ENCODE measurements around the gene RRM2.
"Not testable (repeated sequence)": the region's sequence is repeated elsewhere in the genome, so short reads cannot be mapped to it uniquely, and the experiment has no call there.

The RRM2 gene

DNA sequence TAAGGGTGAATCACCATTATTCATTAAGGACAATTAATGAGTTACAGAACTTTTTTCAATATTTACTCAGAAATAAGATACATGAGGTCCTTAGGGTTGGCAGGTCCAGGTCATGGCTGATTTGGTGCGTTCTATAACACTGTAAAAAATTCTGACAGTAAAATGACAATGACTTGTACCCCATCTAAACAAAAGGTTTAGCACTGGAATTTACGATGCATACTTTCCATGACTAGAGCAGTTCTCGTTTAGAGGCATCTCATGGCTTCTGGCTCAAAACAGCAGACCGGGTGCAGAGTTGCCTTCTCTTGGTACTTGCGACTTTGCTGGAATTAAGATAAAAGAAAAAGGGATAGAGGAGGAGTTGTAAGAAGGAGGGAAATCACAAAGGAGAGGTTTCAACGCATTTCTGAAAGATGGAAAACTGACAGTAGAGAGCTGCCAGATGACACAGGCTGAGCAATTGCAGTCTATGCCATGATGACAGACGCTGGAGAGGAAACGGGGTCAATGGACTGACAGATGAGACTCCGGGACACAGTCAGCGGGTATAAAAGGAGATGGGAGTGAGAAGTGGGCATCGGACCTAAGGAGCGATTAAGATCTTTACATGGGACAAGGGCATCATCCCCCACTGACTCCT is 38.2 kb upstream of the RRM2 start:
- peak overlapping the region; percentile 69 for H3K27ac Mint-ChIP-seq
- peaks cover 56% of the 10 kb centered on the region for H3K27me3 Mint-ChIP-seq
- H3K4me3 Mint-ChIP-seq, result no peak overlapping the region
- H3K9me3 Mint-ChIP-seq, result no peaks in the 10 kb centered on the region
- H3K4me1 Mint-ChIP-seq, result peaks cover 31% of the 10 kb centered on the region
- no peak for DNase-seq
- peak; percentile 30 for ATAC-seq
- no peaks in the 10 kb centered on the region for H3K36me3 Mint-ChIP-seq (ENCODE audit: low read depth)

DNA sequence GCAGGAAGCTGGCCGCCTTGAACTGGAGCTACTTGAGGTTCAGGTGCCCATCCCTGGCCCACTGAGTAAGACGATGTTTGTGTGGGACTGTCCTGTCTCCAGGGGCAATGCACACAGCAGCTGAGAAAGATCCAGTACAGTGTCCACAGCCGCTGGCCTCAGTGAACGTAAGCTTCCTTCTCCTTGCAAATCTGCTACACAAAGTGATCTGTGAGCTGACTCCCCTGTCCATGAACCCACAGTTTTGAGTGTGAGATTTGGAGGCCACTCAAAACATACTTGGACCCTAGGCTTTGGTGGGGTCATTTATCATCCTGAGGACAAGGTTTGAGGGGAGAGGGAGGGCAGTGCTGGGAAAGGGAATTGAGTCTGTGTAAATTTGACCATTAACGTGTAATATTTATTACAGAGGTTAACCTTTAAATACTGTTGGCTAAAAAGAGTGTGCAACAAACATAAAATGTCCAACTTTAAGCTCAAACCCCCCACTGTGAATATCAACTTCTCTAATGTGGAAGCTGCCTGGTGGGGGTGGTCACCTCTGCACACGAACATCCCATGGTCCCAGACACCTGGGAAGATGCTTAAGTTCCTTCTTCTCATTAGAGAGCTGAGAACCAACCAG is 37.4 kb upstream of the RRM2 start:
- Mint-ChIP-seq H3K4me3 (no peak overlapping the region), H3K36me3 (ENCODE audit: low read depth) (no peaks in the 10 kb centered on the region), H3K4me1 (peaks cover 31% of the 10 kb centered on the region), H3K9me3 (no peaks in the 10 kb centered on the region), H3K27ac (no peak overlapping the region), H3K27me3 (peaks cover 61% of the 10 kb centered on the region)
- ATAC-seq, result no peak
- DNase-seq, result no peak

DNA sequence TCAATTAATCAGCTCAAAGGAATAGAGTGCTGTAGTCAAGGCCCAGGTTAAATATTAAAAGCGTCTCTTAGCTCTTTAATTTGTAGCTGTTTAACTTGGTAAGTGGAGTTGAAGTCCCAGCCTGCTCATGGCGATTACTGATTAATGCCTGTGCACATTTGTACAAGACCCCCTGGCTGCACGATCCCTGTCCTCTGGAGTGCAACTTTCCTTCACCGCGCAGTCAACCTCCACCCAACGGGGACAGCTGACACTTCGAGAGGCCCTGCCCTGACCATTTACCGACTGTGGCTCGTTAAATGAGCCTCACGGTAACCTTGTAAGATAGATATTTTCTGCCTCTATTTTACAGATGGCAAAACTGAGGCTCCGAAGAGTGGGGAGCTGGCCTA is 36.9 kb upstream of the RRM2 start:
- ATAC-seq (no peak), DNase-seq (no peak)
- Mint-ChIP-seq H3K9me3 (no peaks in the 10 kb centered on the region), H3K27ac (no peak overlapping the region), H3K4me1 (peaks cover 31% of the 10 kb centered on the region), H3K36me3 (ENCODE audit: low read depth) (no peaks in the 10 kb centered on the region), H3K27me3 (peaks cover 66% of the 10 kb centered on the region), H3K4me3 (no peak overlapping the region)

DNA sequence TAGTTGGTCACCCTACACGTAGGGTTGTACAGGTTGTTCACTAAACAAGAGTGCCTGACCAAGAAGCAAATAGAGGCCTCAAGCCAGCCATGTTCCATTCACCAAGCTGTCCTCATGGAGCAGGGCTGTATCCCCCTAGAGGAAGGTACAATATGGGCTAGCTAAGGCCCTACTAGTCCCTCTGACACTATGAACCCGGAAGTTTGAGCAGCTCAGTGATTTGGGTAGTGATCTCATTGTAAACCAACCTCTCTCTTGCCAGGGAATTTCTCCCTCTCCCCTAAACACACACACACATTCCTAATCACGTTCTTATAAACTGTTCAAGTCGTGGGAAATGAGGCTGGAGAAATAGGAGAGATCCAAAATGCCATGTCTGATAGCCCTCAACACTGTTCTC is 35.6 kb upstream of the RRM2 start:
- H3K36me3 Mint-ChIP-seq (ENCODE audit: low read depth), result no peaks in the 10 kb centered on the region
- DNase-seq (no peak), ATAC-seq (no peak)
- H3K27me3 Mint-ChIP-seq, result peaks cover 63% of the 10 kb centered on the region
- H3K9me3 Mint-ChIP-seq, result no peaks in the 10 kb centered on the region
- no peak overlapping the region for H3K4me3 Mint-ChIP-seq
- peaks cover 23% of the 10 kb centered on the region for H3K4me1 Mint-ChIP-seq
- no peak overlapping the region for H3K27ac Mint-ChIP-seq

DNA sequence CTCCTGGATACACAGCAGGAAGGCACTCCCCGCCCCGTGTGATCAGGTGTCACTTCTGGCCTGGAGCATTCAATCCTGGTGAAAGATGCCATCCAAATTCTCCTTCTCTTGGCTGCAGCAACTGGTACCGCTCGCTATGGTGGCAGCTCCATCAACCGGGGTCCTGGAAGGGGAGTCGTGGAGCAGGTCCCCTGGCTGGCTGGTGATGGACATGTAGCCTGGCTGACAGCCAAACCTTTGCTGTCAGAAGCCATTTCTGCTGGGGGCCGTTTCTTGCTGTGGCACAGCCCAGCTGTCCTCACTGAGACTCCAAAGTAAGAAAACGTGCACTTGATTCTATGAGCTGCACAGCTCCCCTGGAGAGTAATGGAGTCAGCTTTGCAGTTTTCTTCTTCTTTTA is 35.2 kb upstream of the RRM2 start:
- Mint-ChIP-seq H3K27me3 (peaks cover 63% of the 10 kb centered on the region), H3K4me3 (no peak overlapping the region), H3K4me1 (peaks cover 22% of the 10 kb centered on the region), H3K36me3 (ENCODE audit: low read depth) (no peaks in the 10 kb centered on the region), H3K27ac (no peak overlapping the region), H3K9me3 (no peaks in the 10 kb centered on the region)
- DNase-seq, result no peak
- ATAC-seq, result no peak

DNA sequence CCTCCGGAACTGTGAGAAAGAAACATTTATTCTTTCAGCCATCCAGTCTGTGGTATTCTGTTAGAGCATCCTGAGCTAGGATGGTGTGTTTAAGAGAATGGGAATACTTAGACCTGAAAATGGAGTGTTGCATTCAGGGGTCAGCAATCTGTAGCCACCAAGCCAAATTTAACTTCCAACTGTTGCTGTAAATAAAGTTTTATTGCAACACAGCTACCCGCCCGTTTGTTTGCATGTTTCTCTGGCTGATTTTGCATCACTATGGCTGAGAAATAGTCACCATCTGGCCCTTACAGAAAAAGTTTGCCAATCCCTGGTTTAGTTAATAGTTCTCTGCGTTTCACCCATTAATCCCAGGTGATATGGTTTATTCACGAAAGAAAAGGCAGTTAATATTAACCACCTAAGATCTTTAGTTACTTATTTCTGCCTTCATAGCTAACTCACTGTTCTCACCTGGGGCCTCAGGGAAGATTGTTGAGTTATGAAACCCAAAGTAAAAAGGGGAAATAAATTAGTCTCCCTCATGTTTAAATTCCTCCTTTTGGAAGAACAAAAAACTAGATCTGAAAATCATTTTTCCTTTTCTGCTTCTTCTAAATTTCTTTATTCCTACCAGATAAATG is 32.9 kb upstream of the RRM2 start:
- H3K9me3 Mint-ChIP-seq, result no peaks in the 10 kb centered on the region
- H3K4me1 Mint-ChIP-seq, result peaks cover 3% of the 10 kb centered on the region
- DNase-seq (no peak), ATAC-seq (no peak)
- H3K27me3 Mint-ChIP-seq, result peaks cover 62% of the 10 kb centered on the region
- H3K27ac Mint-ChIP-seq, result no peak overlapping the region
- no peaks in the 10 kb centered on the region for H3K36me3 Mint-ChIP-seq (ENCODE audit: low read depth)
- H3K4me3 Mint-ChIP-seq, result no peak overlapping the region

DNA sequence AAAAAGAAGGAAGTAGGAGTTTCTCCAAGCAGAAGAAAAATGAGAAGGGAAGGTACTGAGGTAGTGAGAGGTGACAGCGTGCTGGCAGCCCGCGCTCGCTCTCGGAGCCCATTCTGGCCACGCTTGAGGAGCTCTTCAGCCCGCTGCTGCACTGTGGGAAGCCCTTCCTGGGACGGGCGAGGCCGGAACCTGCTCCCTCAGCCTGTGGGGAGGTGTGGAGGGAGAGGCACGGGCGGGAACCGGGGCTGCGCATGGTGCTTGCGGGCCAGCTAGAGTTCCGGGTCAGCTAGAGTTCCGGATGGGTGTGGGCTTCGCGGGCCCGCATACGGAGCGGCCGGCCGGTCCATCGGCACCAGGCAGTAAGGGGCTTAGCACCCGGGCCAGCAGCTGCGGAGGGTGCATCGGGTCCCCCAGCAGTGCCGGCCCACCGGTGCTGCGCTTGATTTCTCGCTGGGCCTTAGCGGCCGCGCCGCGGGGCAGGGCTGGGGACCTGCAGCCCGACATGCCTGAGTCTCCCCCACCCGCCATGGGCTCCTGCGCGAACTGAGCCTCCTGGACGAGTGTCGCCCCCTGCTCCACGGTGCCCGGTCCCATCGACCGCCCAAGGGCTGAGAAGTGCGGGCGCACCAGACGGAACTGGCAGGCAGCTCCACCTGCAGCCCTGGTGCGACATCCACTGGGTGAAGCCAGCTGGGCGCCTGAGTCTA is 31.2 kb upstream of the RRM2 start:
- H3K27ac Mint-ChIP-seq, result no peak overlapping the region
- no peaks in the 10 kb centered on the region for H3K36me3 Mint-ChIP-seq (ENCODE audit: low read depth)
- H3K4me1 Mint-ChIP-seq, result peaks cover 3% of the 10 kb centered on the region
- peaks cover 67% of the 10 kb centered on the region for H3K27me3 Mint-ChIP-seq
- H3K4me3 Mint-ChIP-seq, result peak overlapping the region; percentile 52
- DNase-seq (no peak), ATAC-seq (peak; percentile 22)
- no peaks in the 10 kb centered on the region for H3K9me3 Mint-ChIP-seq

DNA sequence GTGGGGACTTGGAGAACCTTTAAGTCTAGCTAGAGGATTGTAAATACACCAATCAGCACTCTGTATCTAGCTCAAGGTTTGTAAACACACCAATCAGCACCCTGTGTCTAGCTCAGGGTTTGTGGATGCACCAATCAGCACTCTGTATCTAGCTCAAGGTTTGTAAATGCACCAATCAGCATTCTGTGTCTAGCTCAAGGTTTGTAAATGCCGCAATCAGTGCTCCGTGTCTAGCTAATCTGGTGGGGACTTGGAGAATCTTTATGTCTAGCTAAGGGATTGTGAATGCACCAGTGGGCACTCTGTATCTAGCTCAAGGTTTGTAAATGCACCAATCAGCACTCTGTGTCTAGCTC is 30.7 kb upstream of the RRM2 start:
- DNase-seq; H3K36me3 Mint-ChIP-seq (ENCODE audit: low read depth); H3K9me3 Mint-ChIP-seq; ATAC-seq; H3K4me1 Mint-ChIP-seq: not testable (repeated sequence)
- H3K27ac Mint-ChIP-seq, result peak overlapping the region; percentile 5
- H3K27me3 Mint-ChIP-seq, result peaks cover 63% of the 10 kb centered on the region
- peak overlapping the region; percentile 4 for H3K4me3 Mint-ChIP-seq

DNA sequence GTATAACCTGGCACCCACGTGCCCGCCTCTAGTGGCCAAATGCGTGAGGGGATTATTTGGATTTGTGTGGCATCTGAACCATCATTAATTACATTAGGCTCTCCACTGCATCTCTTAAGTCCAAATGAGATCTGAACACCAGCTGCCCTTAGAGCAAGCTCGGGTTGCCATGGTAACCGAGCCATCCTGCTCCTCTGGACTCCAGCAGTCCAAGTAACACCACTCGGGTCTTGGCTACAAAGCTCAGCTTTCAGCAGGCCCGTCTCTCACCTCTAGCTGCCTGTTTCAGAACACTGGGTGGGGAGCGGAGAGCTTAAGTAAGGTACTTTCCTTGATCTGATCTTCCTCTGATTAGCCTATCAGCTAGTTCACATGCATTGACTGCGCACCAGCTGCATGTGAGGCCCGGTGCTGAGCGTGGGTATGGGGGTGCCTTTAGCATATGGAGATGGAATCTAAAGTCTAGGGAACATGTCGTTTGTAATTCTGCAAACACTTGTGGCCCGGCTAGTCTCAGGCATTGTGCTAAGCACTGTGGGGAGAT is 28.2 kb upstream of the RRM2 start:
- Mint-ChIP-seq H3K27me3 (peaks cover 71% of the 10 kb centered on the region), H3K4me3 (no peak overlapping the region), H3K27ac (no peak overlapping the region), H3K9me3 (no peaks in the 10 kb centered on the region), H3K4me1 (peaks cover 3% of the 10 kb centered on the region), H3K36me3 (ENCODE audit: low read depth) (no peaks in the 10 kb centered on the region)
- DNase-seq (no peak), ATAC-seq (no peak)

DNA sequence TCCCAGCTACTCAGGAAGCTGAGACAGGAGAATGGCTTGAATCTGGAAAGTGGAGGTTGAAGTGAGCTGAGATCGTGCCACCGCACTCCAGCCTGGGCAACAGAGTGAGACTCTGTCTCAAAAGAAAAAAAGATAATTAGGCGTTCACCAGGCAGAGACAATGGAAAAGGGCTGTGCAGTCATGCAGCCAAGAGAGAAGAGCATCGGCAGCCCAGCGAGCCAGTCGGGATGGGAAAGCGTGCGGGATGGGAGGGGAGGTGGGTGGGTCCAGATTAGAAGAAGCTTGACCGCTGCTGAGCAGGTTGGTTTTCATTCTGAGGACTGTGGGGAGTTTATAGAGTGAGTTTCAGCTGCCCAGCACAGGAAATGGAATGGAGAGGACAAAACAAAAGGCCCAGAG is 27.4 kb upstream of the RRM2 start:
- Mint-ChIP-seq H3K9me3 (no peaks in the 10 kb centered on the region), H3K36me3 (ENCODE audit: low read depth) (no peaks in the 10 kb centered on the region), H3K4me3 (no peak overlapping the region), H3K4me1 (peaks cover 3% of the 10 kb centered on the region), H3K27me3 (peaks cover 67% of the 10 kb centered on the region), H3K27ac (no peak overlapping the region)
- ATAC-seq, result no peak
- no peak for DNase-seq

DNA sequence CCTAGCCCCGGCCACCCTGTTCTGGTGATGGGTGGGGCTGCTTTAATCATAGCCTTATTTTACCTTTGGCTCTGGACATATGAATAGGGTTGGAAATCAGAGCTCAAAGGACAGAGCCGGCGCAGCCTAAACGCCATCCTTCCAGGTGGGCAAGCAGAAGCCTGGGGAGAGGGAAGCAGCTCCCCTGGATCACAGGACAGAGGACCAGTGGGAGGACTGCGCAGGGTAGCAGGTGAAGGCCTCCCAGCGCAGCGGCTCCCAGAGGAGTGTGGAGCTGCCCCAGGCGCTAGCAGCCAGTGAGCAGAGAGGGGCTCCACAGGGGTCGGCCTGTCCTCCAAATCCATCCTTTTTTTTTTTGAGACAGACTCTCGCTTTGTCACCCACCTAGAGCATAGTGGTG is 25.9 kb upstream of the RRM2 start:
- Mint-ChIP-seq H3K9me3 (no peaks in the 10 kb centered on the region), H3K4me3 (no peak overlapping the region), H3K27ac (no peak overlapping the region), H3K36me3 (ENCODE audit: low read depth) (no peaks in the 10 kb centered on the region), H3K27me3 (peaks cover 57% of the 10 kb centered on the region), H3K4me1 (no peaks in the 10 kb centered on the region)
- DNase-seq, result no peak
- ATAC-seq, result no peak

DNA sequence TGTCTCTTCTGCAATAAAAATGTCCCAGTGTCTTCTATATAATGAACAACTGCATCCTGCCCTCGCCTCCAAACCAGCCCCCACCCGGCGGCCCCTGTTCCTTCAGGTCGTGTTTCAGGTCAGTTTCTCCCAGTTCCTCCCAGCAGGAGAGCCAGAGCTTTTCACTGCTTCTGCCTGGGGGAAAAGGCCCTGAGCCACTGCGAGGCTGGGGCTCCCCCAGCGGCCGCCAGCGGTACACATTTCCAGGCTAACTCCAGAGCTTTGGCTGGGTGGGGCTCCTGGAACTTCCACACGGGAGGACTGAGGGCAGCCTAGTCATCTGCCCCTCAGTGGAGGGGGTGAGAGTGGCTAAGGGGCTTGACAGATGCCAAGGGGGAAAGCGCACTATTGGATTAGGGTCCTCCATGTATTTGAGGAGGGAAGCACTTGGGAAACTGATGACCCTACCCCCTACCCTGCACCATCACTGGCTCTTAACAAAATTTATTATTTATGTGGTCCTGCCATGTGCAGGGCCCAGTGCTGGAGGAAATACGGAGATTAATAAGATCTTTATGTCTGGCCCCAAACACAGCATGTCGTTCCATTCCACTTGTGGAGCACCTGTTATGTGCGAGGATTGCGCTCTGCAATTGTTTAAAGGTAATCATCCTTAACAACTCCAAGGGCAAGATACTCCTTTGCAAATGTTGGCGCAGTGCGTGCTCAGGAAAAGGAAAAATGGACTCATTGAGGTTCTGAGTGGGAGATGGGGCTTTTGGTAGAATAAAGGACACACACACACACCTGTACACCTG is 25.0 kb upstream of the RRM2 start:
- Mint-ChIP-seq H3K9me3 (no peaks in the 10 kb centered on the region), H3K36me3 (ENCODE audit: low read depth) (no peaks in the 10 kb centered on the region), H3K27me3 (peaks cover 47% of the 10 kb centered on the region), H3K27ac (no peak overlapping the region), H3K4me3 (no peak overlapping the region), H3K4me1 (no peaks in the 10 kb centered on the region)
- ATAC-seq (peak; percentile 79), DNase-seq (peak; percentile 57)

DNA sequence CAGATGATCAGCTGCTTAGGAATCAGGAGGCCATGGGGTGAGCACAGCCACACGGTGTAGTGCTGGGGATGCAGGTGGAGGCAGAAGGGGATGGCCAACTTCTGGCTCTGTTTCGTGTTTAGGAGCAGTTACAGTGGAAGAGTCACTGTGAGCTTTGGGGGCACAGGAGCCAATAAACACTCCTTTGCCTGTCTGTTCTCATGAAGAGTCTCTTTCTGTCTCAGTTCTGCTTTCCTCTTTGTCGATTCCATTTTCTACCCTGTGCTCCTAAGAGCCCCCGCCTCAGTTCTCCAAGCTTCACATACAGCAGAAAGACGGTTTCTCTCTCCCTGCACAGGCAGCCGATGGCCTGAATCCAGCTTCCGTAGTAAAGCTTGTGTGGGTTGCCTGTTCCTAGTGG is 21.0 kb upstream of the RRM2 start:
- Mint-ChIP-seq H3K4me1 (no peaks in the 10 kb centered on the region), H3K4me3 (no peak overlapping the region), H3K27me3 (peaks cover 15% of the 10 kb centered on the region), H3K36me3 (ENCODE audit: low read depth) (no peaks in the 10 kb centered on the region), H3K27ac (no peak overlapping the region), H3K9me3 (peaks cover 3% of the 10 kb centered on the region)
- DNase-seq, result no peak
- ATAC-seq, result no peak

DNA sequence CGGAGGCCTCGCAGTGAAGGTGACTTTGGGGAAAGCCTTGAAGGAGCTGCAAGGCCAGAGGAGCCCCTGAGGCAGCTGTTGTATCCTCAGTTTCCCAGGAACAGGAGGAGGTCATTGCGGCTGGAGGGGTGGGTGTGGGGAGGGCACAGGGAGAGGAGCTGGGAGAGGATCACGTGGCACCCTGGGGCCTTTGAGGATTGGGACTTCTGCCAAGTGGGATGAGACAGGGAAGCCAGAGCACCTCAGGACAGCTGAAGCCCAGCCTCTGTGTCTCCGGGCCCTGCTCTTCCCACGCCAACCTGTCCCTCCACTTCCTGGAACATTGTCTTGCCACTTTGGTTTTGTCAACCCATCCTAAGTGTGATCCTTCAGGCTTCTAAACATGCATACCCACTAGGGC is 19.4 kb upstream of the RRM2 start:
- Mint-ChIP-seq H3K4me3 (no peak overlapping the region), H3K9me3 (peaks cover 11% of the 10 kb centered on the region), H3K36me3 (ENCODE audit: low read depth) (no peaks in the 10 kb centered on the region), H3K4me1 (no peaks in the 10 kb centered on the region), H3K27me3 (peaks cover 2% of the 10 kb centered on the region), H3K27ac (no peak overlapping the region)
- DNase-seq, result no peak
- ATAC-seq, result no peak

Measured in activated naive CD8-positive, alpha-beta T cell treated with anti-CD3 and anti-CD28 coated beads, Interleukin-2, amount 50 U/mL, for 24 hours (primary cell).